Measurements from ENCODE around the gene GGA3.

DNA sequence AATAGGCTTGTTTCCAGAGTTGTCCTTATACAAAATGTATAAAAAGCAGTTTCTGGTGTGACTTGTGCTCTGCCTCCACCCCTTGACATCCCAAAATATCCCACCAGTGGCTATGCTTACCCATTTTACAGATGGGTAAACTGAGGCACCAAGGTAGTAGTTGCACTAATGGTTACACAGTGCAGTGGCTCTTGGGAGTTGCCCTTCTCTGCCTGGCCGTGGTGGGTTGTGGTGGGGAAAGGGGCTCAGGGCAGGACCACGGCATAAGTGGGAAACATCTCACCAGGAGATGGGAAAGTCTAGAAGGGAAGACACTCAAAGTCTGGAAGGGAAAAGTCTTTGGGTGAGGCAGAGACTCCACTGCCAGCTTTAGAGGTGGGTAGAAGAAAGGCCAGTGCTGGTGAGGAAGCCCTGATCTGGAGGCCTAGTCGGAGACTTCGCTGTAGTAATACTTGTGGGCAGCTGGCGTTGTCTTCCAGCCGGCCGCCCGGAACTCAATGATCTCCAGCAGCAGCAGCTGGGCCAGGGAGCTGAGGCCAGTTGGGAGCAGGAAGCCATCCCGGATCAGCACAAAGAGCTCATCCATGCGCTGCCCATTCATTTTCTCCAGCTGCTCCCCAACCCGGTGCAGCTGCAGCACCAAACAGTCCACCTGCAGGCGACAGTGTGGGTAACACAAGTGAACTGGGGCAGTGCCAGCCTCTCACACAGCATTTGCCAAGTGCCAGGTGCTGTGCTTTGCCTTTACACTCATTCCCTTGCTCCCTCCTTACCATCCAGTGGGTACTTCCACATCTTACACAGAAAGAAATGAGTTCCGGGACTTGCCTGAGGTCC, 5.1 kb upstream of the GGA3 start:
- TF ChIP-seq, protein P1, sequence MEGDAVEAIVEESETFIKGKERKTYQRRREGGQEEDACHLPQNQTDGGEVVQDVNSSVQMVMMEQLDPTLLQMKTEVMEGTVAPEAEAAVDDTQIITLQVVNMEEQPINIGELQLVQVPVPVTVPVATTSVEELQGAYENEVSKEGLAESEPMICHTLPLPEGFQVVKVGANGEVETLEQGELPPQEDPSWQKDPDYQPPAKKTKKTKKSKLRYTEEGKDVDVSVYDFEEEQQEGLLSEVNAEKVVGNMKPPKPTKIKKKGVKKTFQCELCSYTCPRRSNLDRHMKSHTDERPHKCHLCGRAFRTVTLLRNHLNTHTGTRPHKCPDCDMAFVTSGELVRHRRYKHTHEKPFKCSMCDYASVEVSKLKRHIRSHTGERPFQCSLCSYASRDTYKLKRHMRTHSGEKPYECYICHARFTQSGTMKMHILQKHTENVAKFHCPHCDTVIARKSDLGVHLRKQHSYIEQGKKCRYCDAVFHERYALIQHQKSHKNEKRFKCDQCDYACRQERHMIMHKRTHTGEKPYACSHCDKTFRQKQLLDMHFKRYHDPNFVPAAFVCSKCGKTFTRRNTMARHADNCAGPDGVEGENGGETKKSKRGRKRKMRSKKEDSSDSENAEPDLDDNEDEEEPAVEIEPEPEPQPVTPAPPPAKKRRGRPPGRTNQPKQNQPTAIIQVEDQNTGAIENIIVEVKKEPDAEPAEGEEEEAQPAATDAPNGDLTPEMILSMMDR (IDR thresholded peaks at IDR 0.05) = no peak
- TF ChIP-seq POLR2A (IDR thresholded peaks at IDR 0.05) = no peak
